HAP-1 (cell line): ENCODE results near the gene KDM4C.

Experiments
- DNase-seq, 2 experiments: peaks; one replicate each; pipeline ENCODE4 v3.0.0-alpha.2; 2016 to 2020; ENCODE audit warnings: low spot score in 2 of 2
- H3K27me3 ChIP-seq: fragments of 250-450 bp; sonication (Bioruptor Pico); 2 replicates; pipeline ENCODE4 v1.5.1; 2020; ENCODE audit warnings: low read depth, mild to moderate bottlenecking, moderate library complexity
- H3K36me3 ChIP-seq: fragments of 250-450 bp; sonication (Bioruptor Pico); replicated peaks from 2 replicates; pipeline ENCODE4 v1.5.1; 2020; ENCODE audit warnings: mild to moderate bottlenecking
- H3K4me1 ChIP-seq: fragments of 250-450 bp; sonication (Bioruptor Pico); 2 replicates; pipeline ENCODE4 v1.5.1; 2020; ENCODE audit warnings: mild to moderate bottlenecking
- H3K4me3 ChIP-seq: fragments of 250-450 bp; sonication (Bioruptor Pico); 2 replicates; pipeline ENCODE4 v1.5.1; 2020; ENCODE audit warnings: mild to moderate bottlenecking, moderate library complexity
- H3K9me3 ChIP-seq: fragments of 250-450 bp; sonication (Bioruptor Pico); 2 replicates; pipeline ENCODE4 v1.5.1; 2020; ENCODE audit warnings: mild to moderate bottlenecking, moderate library complexity
- in situ Hi-C: fragments of 300-500 bp; cut with MboI; formaldehyde crosslinking; loops from 3 replicates; pipeline ENCODE4 v1.14.3; 2020; ENCODE audit warnings: low sequenced_read_pairs, inconsistent platforms, mixed read lengths

KDM4C gene

GRCh38 chr9:7081065-7081600 lies 323.4 kb downstream of the KDM4C start:
- DNase-seq, result no peak
- in situ Hi-C loops, result no loop called here
- H3K4me3 ChIP-seq, result no peak overlapping the region
- H3K36me3 ChIP-seq, result no peaks in the 10 kb centered on the region
- no peaks in the 10 kb centered on the region for H3K9me3 ChIP-seq
- H3K27me3 ChIP-seq, result no peaks in the 10 kb centered on the region
- H3K4me1 ChIP-seq, result no peaks in the 10 kb centered on the region

- Histone ChIP-seq H3K4me1 (no peaks in the 10 kb centered on the region), H3K36me3 (no peaks in the 10 kb centered on the region), H3K27me3 (no peaks in the 10 kb centered on the region), H3K9me3 (no peaks in the 10 kb centered on the region), H3K4me3 (no peak overlapping the region)
- no peak for DNase-seq
- in situ Hi-C loops, result no loop called here
Measured at GRCh38 chr9:7083192-7083591, 325.4 kb downstream of the KDM4C start.

GRCh38 chr9:7085357-7085756 lies 327.6 kb downstream of the KDM4C start:
- in situ Hi-C loops, result no loop called here
- no peaks in the 10 kb centered on the region for H3K36me3 ChIP-seq
- no peaks in the 10 kb centered on the region for H3K4me1 ChIP-seq
- no peaks in the 10 kb centered on the region for H3K27me3 ChIP-seq
- no peak for DNase-seq
- no peaks in the 10 kb centered on the region for H3K9me3 ChIP-seq
- no peak overlapping the region for H3K4me3 ChIP-seq

DNA sequence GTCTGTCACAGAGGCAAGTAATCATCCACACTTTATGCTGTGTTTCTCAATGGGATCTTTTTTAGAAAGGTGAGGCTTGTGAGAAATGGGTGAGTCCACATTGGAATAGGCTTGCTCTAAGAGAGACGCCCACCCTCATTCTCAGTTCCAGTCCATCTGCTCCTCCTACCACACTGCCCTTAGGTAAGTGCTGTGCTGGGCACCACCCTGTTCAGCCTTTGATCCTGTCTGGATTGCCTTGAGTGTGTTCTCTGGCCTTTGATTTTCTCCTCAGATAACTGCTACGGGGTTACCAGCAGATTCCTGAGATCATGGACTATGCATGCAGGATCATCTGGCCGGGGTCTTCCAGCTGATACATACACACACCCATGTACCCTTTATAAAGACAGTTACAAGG lies 328.6 kb downstream of the KDM4C start:
- Histone ChIP-seq H3K36me3 (no peaks in the 10 kb centered on the region), H3K9me3 (no peaks in the 10 kb centered on the region), H3K4me1 (no peaks in the 10 kb centered on the region), H3K27me3 (no peaks in the 10 kb centered on the region), H3K4me3 (no peak overlapping the region)
- DNase-seq, result no peak
- in situ Hi-C loops, result no loop called here

- H3K9me3 ChIP-seq, result no peaks in the 10 kb centered on the region
- H3K4me1 ChIP-seq, result no peaks in the 10 kb centered on the region
- no peaks in the 10 kb centered on the region for H3K27me3 ChIP-seq
- no peaks in the 10 kb centered on the region for H3K36me3 ChIP-seq
- DNase-seq, result no peak
- H3K4me3 ChIP-seq, result no peak overlapping the region
- in situ Hi-C loops, result no loop called here
Measured at GRCh38 chr9:7088611-7089010, 330.8 kb downstream of the KDM4C start.

- in situ Hi-C loops, result no loop called here
- Histone ChIP-seq H3K9me3 (no peaks in the 10 kb centered on the region), H3K4me1 (no peaks in the 10 kb centered on the region), H3K4me3 (no peak overlapping the region), H3K27me3 (no peaks in the 10 kb centered on the region), H3K36me3 (no peaks in the 10 kb centered on the region)
- no peak for DNase-seq
Measured at GRCh38 chr9:7089406-7090193, 331.8 kb downstream of the KDM4C start.

DNA sequence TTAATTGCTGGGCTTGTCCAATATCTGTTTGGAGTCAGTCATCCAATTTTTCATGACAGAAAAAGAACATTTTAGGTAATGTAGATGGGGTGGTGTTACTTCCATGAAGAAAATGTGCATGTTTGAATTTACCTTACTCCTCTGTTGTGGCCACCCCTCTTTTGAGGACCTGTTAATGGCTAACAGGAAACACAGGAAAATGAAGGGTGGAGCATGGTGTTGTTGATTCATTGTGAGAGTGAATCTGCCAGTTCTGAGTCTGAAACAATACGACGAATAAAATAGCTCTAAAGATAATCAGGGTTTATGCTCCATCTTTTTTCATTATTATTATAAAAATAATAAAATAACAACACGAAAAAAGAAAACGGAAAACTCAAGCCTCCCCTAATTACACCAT lies 335.3 kb downstream of the KDM4C start:
- DNase-seq, result no peak
- Histone ChIP-seq H3K4me1 (0 out of 2 replicates have a peak, but pooled peaks cover 2% of the 10 kb centered on the region), H3K4me3 (no peak overlapping the region), H3K9me3 (no peaks in the 10 kb centered on the region), H3K36me3 (no peaks in the 10 kb centered on the region), H3K27me3 (no peaks in the 10 kb centered on the region)
- in situ Hi-C loops, result no loop called here

- Histone ChIP-seq H3K4me1 (0 out of 2 replicates have a peak, but pooled peaks cover 2% of the 10 kb centered on the region), H3K27me3 (no peaks in the 10 kb centered on the region), H3K9me3 (no peaks in the 10 kb centered on the region; the same call in 1 of the 2 replicates), H3K4me3 (no peak overlapping the region), H3K36me3 (no peaks in the 10 kb centered on the region)
- peak; percentile 16 to 31 for DNase-seq
- in situ Hi-C loops, result no loop called here
Measured at GRCh38 chr9:7094052-7094451, 336.3 kb downstream of the KDM4C start.

DNA sequence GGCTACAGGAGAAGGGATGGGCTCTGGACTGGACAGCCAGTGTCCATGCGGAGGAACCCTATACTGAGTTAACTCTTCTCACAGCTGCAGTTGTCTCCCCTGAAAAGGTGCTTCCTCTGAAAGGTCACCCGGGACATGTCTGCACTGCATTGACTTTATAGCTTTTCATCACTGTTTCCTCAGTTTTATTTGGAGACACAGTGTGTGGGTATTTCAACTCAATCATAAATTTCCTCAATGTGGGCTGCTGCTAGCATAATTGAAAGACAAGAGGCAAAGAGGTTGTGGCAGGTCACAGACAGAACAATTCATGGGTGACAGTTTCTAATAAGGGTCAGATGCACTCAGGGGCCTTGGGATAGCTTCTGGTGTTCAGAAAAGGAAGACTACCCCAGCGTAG lies 336.8 kb downstream of the KDM4C start:
- Histone ChIP-seq H3K4me1 (0 out of 2 replicates have a peak, but pooled peaks cover 2% of the 10 kb centered on the region), H3K27me3 (no peaks in the 10 kb centered on the region), H3K36me3 (no peaks in the 10 kb centered on the region), H3K9me3 (no peaks in the 10 kb centered on the region; the same call in 1 of the 2 replicates), H3K4me3 (no peak overlapping the region)
- no peak for DNase-seq
- in situ Hi-C loops, result no loop called here

DNA sequence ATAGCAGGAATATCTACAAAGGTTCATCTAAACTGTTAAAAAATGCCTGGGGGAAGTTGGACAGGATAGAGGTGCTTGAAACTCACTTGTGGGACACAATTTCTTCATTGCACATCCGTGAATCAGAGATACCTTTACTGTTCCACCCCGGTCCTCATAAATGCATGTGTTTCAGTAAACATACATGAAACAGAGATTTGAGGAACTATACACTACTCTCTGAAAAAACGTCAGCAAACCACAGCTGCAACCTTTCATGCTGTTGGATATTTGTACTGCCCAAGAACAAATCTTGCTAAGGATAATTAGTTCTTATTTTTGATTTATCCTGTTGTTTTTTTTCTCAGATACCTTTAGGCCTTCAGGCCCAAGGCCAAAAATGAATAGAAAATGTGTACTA lies 337.3 kb downstream of the KDM4C start:
- Histone ChIP-seq H3K4me3 (no peak overlapping the region), H3K9me3 (no peaks in the 10 kb centered on the region; the same call in 1 of the 2 replicates), H3K36me3 (no peaks in the 10 kb centered on the region), H3K4me1 (0 out of 2 replicates have a peak, but pooled peaks cover 2% of the 10 kb centered on the region), H3K27me3 (no peaks in the 10 kb centered on the region)
- no peak for DNase-seq
- in situ Hi-C loops, result no loop called here

DNA sequence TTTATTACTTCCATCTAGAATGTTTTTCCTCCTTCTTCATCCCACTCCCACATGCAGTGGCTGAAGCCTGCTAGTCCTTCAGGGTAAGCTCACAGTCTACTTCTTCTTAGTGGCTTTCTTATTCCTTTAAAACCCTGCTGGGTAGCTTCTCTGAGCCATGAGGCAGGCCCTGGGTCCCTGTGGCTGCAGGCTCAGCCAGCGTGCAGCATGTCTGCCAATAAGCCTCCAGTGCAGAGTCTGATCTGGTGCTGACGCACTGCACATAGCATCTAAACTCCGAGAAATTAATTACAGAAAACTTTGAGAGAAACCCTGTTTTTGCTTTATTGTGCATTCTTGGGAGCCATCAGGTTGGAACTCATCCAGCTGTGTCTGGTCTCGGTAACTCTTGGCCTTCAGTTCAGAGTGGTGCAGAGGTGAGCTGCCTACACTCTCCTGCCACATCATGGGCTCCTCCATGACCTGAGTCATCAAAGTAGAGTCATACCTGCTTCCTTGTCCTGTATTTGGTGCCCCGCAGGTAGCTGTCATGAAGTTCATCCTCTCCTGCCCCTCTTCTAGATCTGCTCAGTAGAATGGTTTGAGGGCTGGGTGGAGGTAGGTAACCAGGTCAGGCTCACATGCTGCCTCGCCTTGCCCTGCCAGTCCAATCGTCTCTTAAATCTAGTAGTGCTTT lies 339.4 kb downstream of the KDM4C start:
- no peak for DNase-seq
- 0 out of 2 replicates have a peak, but pooled peaks cover 2% of the 10 kb centered on the region for H3K4me1 ChIP-seq
- H3K27me3 ChIP-seq, result no peaks in the 10 kb centered on the region
- H3K36me3 ChIP-seq, result no peaks in the 10 kb centered on the region
- in situ Hi-C loops, result no loop called here
- no peaks in the 10 kb centered on the region; the same call in 1 of the 2 replicates for H3K9me3 ChIP-seq
- H3K4me3 ChIP-seq, result no peak overlapping the region

DNA sequence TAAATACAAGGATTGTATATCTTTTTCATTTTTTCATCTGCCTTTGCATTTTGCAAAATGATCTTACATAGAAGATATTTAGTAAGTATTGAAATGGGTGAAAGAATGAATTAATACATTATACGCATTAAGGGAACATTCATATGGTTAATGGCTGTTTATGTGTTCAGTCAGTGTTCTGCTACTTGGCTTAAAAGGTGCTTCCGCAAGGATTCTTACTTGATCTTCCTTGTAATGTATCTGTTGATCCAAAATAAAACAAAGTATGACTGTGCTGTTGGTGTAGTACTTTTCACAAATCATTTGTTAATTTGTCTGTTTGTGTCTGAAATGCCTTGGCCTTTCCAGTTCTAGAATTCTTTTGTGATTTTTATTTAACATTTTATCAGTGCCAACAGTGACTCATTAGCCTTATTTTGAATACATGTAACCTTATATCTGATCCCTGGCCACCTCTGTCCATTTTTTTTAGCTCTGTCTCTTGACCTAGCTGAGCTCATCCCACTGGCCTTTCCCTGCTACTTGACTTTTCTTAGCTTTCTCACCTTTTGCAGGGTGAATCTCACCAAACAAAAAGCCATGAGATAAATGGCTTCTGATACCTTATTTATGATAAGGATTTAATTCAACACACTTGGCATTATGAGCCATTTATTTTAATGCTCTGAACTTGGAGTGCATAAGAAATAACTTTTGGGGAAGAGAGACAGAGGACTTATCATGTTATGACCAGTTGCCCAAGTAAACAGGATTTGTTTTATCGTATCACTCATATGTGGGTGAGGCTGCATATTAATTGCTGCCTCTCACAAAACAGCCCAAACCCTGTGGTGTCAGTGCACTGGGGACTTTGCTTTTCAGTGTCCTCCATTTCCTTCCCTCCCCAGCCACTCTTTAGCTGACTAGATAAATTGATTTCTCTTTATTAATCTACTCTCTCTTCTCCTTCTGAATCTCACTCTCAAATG lies 340.3 kb downstream of the KDM4C start:
- in situ Hi-C loops, result no loop called here
- Histone ChIP-seq H3K36me3 (no peaks in the 10 kb centered on the region), H3K4me1 (0 out of 2 replicates have a peak, but pooled peaks cover 2% of the 10 kb centered on the region), H3K9me3 (no peaks in the 10 kb centered on the region; the same call in 1 of the 2 replicates), H3K4me3 (no peak overlapping the region), H3K27me3 (no peaks in the 10 kb centered on the region)
- DNase-seq, result no peak

DNA sequence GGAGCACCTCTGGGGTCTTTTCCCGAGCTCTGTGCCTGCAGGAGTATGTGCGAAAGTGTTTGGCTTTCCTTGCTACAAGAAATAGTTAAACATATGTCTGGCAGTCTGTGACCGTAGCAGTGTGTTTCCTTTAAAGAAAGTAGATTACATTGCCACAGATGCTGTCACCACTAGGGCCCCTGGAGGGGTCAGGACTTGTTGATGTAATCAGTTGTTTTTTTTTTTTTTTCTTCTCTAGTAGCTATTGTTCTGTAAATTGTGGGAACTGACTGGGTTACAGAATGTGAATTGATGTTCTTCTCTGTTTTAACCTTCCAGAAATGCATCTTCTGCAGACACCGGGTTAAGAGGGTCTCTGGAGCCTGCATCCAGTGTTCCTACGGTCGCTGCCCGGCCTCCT lies 345.6 kb downstream of the KDM4C start:
- H3K27me3 ChIP-seq, result no peaks in the 10 kb centered on the region
- H3K36me3 ChIP-seq, result no peaks in the 10 kb centered on the region
- H3K4me1 ChIP-seq, result no peaks in the 10 kb centered on the region
- no peaks in the 10 kb centered on the region; the same call in 1 of the 2 replicates for H3K9me3 ChIP-seq
- DNase-seq, result no peak
- H3K4me3 ChIP-seq, result no peak overlapping the region
- in situ Hi-C loops, result no loop called here
